ENCODE measurements around the gene F10.

The F10 gene

GRCh38 chr13:113117335-113117872, 5.2 kb upstream of the F10 start:
- DNase-seq (ENCODE audit: low spot score), result peak; percentile 36

- no peak for DNase-seq (ENCODE audit: low spot score)
Observed at GRCh38 chr13:113117911-113118260, 4.7 kb upstream of the F10 start.

- peak; percentile 41 for DNase-seq (ENCODE audit: low spot score)
Observed at GRCh38 chr13:113118261-113119021, 4.2 kb upstream of the F10 start.

GRCh38 chr13:113119166-113119821, 3.3 kb upstream of the F10 start:
- peak; percentile 37 for DNase-seq (ENCODE audit: low spot score)

- DNase-seq (ENCODE audit: low spot score), result peak; percentile 23
Observed at GRCh38 chr13:113119822-113120189, 2.8 kb upstream of the F10 start.

- peak; percentile 41 for DNase-seq (ENCODE audit: low spot score)
Observed at GRCh38 chr13:113120300-113121182, 2.1 kb upstream of the F10 start.

- peak; percentile 38 for DNase-seq (ENCODE audit: low spot score)
Observed at GRCh38 chr13:113121183-113121927, 1.2 kb upstream of the F10 start.

- DNase-seq (ENCODE audit: low spot score), result peak; percentile 48
Observed at GRCh38 chr13:113121928-113122471, 599 bp upstream of the F10 start.

GRCh38 chr13:113123226-113124201, 915 bp downstream of the F10 start:
- peak; percentile 52 for DNase-seq (ENCODE audit: low spot score)

- no peak for DNase-seq (ENCODE audit: low spot score)
Observed at GRCh38 chr13:113124211-113124970, 1.8 kb downstream of the F10 start.

GRCh38 chr13:113125506-113126264, 3.1 kb downstream of the F10 start:
- DNase-seq (ENCODE audit: low spot score), result peak; percentile 27

- no peak for DNase-seq (ENCODE audit: low spot score)
Observed at GRCh38 chr13:113126265-113127150, 3.9 kb downstream of the F10 start.

- DNase-seq (ENCODE audit: low spot score), result no peak
Observed at GRCh38 chr13:113129480-113129879, 6.9 kb downstream of the F10 start.

- DNase-seq (ENCODE audit: low spot score), result peak; percentile 40
Observed at GRCh38 chr13:113129921-113130750, 7.5 kb downstream of the F10 start.

GRCh38 chr13:113135281-113135760, 12.7 kb downstream of the F10 start:
- DNase-seq (ENCODE audit: low spot score), result no peak

- DNase-seq (ENCODE audit: low spot score), result peak; percentile 33
Observed at GRCh38 chr13:113137691-113138298, 15.2 kb downstream of the F10 start.
